KOPT-K1 (cell line): ENCODE results near the gene EMILIN3.

Experiments
- H3K27ac ChIP-seq: fragments of 200-600 bp; sonication (generic); 2 replicates; pipeline ENCODE4 v1.5.1; 2016; ENCODE audit warnings: antibody characterized with exemption, mild to moderate bottlenecking, low read depth, low read length; ENCODE audit not compliant: poor library complexity, severe bottlenecking
- H3K36me3 ChIP-seq: fragments of 200-600 bp; sonication (generic); 2 replicates; pipeline ENCODE4 v1.5.1; 2017; ENCODE audit warnings: antibody characterized with exemption, mild to moderate bottlenecking, low read length, moderate library complexity; ENCODE audit not compliant: insufficient read depth
- H3K9me3 ChIP-seq: fragments of 200-600 bp; sonication (generic); 2 replicates; pipeline ENCODE4 v1.5.1; 2017; ENCODE audit warnings: antibody characterized with exemption, low read length, mild to moderate bottlenecking; ENCODE audit not compliant: insufficient read depth, poor library complexity, severe bottlenecking

EMILIN3 gene, protein sequence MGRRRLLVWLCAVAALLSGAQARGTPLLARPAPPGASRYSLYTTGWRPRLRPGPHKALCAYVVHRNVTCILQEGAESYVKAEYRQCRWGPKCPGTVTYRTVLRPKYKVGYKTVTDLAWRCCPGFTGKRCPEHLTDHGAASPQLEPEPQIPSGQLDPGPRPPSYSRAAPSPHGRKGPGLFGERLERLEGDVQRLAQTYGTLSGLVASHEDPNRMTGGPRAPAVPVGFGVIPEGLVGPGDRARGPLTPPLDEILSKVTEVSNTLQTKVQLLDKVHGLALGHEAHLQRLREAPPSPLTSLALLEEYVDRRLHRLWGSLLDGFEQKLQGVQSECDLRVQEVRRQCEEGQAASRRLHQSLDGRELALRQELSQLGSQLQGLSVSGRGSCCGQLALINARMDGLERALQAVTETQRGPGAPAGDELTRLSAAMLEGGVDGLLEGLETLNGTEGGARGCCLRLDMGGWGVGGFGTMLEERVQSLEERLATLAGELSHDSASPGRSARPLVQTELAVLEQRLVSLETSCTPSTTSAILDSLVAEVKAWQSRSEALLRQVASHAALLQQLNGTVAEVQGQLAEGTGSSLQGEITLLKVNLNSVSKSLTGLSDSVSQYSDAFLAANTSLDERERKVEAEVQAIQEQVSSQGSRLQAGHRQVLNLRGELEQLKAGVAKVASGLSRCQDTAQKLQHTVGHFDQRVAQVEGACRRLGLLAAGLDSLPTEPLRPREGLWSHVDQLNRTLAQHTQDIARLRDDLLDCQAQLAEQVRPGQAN

DNA sequence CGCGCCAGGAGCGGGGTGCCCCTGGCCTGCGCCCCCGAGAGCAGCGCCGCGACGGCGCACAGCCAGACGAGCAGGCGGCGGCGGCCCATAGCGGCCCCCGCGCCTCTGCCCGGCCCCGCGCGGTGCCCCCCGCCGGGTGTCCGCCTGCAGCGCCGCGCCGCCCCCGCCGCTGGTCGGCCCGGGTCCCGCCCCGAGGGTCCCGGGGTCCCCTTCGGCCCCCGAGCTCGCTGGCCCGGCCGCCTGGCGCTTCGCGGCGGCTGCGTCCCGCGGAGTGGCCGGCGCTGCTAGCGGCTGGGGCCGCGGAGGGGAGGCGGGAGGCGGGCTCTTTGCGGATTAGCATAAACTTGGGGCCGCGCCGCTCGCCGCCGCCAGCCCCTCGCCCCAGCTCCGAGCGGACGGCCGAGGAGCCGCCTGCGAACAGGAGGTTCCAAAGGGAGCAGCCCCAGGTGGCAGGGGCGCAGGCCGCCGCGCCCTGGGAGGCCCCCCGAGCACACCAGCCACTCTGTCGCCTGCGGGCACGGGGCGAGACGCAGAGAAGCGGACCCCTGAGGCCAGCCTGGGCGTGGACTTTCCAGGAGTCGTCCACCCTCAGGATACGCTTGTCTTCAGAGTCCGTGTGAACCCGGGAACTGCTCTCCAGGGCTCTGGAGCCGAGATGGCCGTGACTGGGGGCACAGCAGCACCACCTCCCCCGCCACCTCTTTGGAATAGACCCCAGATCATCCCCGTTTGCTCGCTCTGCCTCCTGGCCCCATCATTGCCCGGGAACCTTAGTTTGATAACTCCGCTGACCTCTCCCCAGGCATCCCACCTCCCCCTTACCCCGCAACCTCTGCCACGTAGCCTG is at the start of gene EMILIN3:
EMILIN3 (minus strand) TSS at position 273 of the 847 bp plus-strand sequence; CDS start at position 89, 184 bp downstream.
- H3K9me3 ChIP-seq: peaks cover 11% of the 10 kb centered on the region
- H3K27ac ChIP-seq: no peak within 1 kb of the TSS
- H3K36me3 ChIP-seq: no peaks in the 10 kb centered on the region

DNA sequence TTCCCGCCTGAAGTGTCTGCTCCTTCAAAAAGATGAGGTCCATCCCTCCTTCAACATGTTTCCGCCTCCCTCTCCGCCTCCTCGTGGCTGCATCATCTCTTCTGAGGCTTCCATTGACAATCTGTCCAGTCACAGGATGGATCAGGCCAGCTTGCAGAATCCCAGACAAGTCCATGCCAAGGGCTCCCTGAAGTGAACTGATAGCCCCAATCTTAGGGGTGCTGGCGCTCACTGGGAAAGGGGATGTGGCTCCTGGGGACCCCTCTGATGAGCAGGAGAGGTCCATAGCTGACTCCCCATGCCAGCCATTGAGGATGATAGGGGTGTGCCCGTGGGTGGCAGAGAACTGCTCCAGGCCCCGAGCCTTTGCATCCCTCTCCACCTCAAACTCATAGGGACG is 48.6 kb upstream of the EMILIN3 start:
- Histone ChIP-seq H3K27ac (no peak overlapping the region), H3K36me3 (peaks cover 99% of the 10 kb centered on the region), H3K9me3 (no peaks in the 10 kb centered on the region)

DNA sequence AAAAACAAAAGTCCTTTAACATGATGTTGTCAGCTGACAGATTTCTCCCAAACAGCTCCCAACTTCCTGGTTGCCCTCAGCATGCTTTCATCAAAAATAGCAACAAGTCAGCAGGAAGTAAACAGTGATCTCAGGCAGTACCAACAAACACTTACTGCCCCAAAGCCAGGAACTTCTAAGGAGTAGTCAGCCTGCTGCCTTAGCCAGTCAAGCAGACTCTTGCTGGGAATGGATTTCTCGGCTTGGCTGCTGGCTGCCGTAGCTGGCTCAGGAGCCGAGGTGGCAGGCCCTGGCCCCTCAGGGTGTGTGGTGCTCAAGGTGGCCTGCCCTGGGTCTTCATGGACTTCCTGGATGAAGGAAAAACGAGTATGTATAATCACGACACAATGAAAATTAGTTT is 46.6 kb upstream of the EMILIN3 start:
- Histone ChIP-seq H3K27ac (no peak overlapping the region), H3K36me3 (peaks cover 99% of the 10 kb centered on the region)

DNA sequence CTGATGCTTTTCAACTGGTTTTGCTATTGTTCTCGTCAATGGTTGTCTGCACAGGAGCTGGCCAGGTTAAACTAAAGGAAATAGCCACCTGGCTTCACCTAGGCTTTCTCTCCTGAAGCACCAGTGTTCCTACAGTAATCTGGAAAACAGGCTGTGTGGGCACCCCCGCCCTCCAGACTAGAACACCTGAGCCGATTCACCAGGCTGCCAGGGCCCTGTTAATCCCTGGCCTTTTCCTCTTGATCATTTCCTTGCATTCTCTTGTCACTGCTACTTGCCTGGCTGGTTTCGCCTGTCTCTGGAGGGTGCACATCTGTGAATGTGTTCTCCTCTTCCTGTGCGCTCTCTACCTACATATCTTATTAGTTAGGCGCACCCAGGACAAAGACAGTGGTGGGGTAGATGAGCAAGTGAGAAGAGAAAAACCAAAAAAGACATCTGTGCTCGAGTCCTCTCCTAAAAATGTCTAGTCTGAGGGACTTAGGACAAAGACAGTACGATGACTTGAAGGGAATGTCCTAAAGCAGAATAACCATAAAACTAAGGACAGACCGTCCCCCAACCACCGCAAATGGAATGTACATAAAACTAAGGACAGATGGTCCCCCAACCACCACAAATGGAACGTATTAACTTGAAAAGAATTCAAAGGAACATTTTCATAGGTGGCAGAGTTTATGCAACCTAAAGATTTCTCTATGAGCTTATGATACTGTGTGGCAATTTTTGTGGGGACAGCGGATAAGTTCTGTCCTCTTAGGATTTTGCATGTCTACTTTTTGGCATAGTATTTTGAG is 45.9 kb upstream of the EMILIN3 start:
- no peaks in the 10 kb centered on the region for H3K9me3 ChIP-seq
- H3K36me3 ChIP-seq: peaks cover 99% of the 10 kb centered on the region
- H3K27ac ChIP-seq: no peak overlapping the region

More for the DNA sequence above, 46.6 kb upstream of the EMILIN3 start:
- no peaks in the 10 kb centered on the region for H3K9me3 ChIP-seq

DNA sequence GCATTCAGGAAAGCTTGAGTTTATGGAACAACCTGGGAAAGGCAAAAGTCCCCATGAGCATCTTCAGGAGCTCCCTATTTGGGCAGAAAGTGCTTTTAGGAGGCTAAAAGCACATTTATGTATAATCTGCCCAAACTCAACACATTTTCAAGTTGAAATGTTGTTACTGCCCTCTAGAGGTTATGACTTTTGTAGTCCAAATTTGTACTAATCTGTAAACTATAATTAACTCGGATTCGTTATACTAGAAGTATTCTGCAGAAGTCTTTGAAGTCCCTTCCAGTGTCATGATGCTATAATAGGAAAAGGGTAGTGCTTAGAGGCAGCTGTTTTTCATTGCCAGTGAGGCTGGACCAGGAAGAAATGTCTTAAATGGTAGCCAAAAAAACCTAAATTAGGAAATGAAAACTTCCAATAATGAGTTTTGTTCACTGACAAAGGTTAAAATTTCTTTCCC is 44.8 kb upstream of the EMILIN3 start:
- H3K36me3 ChIP-seq: peaks cover 99% of the 10 kb centered on the region

DNA sequence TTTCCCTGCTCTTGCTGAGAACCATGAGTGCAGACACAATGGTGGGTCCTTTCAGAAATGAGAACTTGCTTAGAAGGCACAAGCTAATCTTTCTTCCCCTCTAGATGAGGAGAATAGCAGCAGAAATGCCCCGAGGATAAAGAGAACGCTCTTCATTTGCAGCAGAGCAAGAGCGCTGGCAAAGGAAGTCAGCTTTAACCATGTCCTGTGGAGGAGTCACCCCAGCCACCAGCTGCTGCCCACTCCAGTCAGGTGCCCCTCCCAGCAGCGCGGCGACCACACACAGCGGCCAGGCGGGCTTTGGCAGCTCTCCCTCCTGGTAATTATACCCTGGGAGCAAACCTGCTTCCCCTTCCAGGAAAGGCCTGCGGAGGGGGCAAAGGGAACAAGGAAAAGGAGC is 42.4 kb upstream of the EMILIN3 start:
- no peaks in the 10 kb centered on the region for H3K9me3 ChIP-seq
- H3K36me3 ChIP-seq: peaks cover 99% of the 10 kb centered on the region
- no peak overlapping the region for H3K27ac ChIP-seq

More for the DNA sequence above, 44.8 kb upstream of the EMILIN3 start:
- Histone ChIP-seq H3K27ac (no peak overlapping the region), H3K9me3 (no peaks in the 10 kb centered on the region)

DNA sequence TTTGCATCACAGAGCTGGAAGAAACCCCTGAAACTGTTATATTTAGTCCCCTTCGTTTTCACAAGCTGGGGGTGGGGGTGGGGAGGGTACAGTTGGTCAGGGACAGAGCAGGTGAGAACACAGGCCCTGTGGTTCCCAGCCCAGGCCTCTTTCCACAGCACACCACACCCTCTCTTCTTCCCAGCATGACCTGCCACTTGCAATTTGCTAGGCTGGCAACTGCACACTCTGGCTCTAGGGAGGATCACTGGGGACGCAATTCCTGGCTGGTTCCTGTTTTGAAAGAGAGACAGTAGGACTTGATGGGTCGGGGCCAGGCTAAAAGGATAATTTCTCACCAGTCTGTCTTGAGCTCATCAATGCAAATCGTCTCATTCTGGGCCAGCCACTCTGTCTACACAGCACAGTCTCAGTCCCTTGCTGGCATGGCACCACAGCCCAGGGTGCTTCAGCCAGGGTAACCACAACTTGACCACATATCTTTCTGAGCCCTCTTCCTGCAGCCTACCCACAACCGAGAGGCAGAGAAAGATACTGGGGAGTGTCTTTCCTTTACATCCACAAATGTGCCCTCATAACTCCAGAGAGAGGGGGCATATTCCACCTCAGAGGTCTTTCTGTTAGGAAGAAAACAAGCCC is 41.7 kb upstream of the EMILIN3 start:
- Histone ChIP-seq H3K27ac (no peak overlapping the region), H3K36me3 (peaks cover 99% of the 10 kb centered on the region)

DNA sequence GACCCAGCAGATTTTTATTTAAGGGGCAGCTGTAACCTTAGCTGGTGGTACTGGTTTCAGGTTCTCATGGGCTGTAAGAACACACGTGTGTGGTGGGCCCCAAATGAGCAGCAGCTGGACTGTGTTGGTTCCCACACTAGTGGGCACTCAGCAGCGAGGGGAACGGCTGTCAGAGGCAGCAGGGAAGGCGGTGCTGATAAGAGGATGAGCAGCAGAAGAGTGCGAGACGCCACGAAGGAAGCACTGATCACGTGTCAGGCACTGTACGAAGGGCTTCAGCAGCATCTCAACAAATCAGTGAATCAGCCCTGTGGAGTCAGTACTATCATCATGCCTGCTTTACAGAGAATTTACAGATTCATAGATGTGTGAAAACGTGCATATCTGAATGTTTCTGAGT is 41.0 kb upstream of the EMILIN3 start:
- Histone ChIP-seq H3K36me3 (peaks cover 97% of the 10 kb centered on the region), H3K27ac (no peak overlapping the region), H3K9me3 (no peaks in the 10 kb centered on the region)

More for the DNA sequence above, 41.7 kb upstream of the EMILIN3 start:
- no peaks in the 10 kb centered on the region for H3K9me3 ChIP-seq

DNA sequence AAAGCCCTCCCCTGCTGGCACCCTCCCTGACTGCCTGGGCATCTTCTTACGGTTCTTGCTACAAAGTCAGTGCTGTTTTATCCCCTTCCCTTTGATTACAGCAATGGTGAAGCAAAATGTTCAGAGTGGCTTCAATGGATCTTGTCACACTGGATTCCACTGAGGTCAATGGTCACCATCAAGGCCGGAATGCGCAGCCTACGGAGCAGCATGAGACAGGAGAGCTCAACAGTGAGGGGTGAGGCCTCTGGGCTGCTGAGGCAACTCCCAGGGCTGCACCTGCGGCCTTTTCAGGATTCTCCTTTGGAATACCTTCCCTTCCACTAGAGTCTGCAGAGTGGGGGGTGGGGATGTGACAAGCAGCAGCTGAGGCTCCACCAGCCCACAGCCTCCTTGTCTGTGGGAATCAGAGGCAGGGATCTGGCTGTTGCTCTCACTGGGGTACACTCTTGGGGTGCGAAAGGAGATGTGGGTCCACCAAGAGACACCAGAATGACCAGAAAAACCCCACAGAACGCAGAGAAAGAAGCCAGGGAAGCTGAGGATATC is 40.4 kb upstream of the EMILIN3 start:
- Histone ChIP-seq H3K36me3 (peaks cover 93% of the 10 kb centered on the region), H3K27ac (no peak overlapping the region), H3K9me3 (no peaks in the 10 kb centered on the region)

DNA sequence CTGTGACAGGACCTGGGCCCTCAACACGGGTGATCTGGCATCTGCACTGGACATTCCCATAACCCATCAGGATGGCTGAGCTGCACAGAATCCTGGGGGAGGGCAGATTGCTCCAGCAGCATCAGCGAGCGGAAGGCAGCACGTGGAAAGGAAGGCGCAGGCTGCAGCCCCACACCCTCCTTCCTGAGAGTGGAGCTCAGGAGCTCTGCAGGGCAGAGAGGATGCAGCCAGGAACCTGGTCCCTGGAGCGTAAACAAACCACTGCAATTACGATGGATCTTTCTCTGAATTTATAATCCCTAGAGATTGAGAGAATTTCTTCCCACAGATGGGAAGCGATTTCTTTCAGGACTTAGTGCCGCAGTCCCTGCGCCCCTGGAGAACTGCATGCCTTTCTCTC is 39.7 kb upstream of the EMILIN3 start:
- Histone ChIP-seq H3K9me3 (no peaks in the 10 kb centered on the region), H3K27ac (no peak overlapping the region), H3K36me3 (peaks cover 87% of the 10 kb centered on the region)

DNA sequence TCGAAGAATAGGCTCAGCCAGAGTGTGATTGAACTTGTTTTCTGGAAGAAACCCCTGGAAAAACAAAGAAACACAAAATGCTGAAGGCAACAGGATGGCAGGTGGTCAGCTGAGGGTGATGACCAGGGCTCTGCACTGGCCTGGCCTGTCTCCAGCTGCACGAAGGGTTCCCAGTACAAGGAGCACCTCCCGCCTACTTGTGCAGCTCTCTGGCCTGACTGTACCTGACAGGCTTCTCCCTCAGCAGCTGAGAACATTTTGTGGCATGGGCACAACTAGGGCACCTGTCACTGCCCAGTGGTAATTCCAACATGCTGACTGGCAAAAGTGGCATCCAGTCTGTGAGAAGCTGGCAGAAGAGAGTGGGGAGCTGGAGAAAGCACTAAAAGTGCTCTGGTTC is 38.8 kb upstream of the EMILIN3 start:
- no peak overlapping the region for H3K27ac ChIP-seq
- no peaks in the 10 kb centered on the region for H3K9me3 ChIP-seq
- H3K36me3 ChIP-seq: peaks cover 78% of the 10 kb centered on the region

DNA sequence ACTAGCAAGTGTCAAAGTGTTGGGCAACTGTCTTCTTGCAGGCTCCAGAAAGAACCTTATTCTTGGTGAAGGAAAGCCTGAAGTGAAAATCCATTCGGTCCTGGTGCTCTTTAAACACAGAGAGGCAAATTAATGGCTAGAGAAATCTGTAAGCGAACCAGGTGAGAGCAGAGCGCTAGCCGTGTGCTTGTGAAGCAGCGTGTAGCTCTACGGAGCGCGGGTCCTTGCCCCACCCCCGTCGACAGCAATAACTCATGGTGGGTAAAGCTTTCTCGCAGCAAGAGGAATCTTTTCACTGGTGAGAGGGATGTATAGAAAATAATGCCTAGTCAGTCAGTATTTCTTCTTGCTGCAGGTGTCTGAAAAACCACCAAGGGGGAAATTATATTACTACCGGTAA is 37.0 kb upstream of the EMILIN3 start:
- no peaks in the 10 kb centered on the region for H3K9me3 ChIP-seq
- peaks cover 60% of the 10 kb centered on the region for H3K36me3 ChIP-seq
- H3K27ac ChIP-seq: no peak overlapping the region

DNA sequence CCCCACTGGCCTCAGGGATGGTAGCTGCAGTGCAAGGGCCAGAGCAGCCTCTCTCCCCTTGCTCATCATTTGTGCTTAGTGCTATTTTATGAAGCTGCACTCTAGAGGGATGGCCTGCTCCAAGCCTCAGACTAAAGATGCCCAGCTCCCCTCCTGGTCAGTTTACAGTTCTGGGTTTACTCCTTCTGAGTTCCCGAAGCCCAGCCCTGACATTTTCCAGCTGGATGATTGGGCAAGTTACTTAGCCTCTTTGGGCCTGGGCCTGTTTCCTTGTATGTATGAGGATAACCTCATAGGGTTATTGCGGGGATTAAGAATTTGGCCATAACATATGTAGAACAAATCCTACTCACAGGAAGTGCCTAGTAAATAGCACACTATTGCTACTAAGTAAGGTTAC is 31.8 kb upstream of the EMILIN3 start:
- Histone ChIP-seq H3K36me3 (peaks cover 8% of the 10 kb centered on the region), H3K9me3 (no peaks in the 10 kb centered on the region), H3K27ac (no peak overlapping the region)
